ENCODE measurements around the gene PDLIM5.
"Not testable (repeated sequence)": the region's sequence is repeated elsewhere in the genome, so short reads cannot be mapped to it uniquely, and the experiment has no call there.

The PDLIM5 gene

DNA sequence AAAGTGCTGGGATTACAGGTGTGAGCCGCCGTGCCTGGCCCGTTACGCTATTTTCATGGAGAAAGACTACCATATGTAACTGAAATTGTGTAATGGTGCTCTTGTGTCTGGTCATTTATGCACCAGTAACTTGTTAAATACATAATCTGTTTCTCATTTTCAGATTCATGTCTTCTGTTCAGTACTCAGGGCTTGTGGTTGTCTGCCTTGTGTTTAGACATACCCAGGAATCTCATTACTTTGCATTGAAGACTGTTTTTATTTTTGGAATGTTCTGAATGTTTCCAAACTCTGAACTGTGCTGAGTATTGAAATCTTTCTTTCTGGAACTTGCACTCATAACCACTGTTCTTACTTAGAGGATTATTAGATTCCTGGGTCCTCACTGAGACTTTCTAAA is 52.8 kb downstream of the PDLIM5 start:
- DNase-seq = no peak

GRCh38 chr4:94506822-94507221 is 55.1 kb downstream of the PDLIM5 start:
- DNase-seq = no peak

DNA sequence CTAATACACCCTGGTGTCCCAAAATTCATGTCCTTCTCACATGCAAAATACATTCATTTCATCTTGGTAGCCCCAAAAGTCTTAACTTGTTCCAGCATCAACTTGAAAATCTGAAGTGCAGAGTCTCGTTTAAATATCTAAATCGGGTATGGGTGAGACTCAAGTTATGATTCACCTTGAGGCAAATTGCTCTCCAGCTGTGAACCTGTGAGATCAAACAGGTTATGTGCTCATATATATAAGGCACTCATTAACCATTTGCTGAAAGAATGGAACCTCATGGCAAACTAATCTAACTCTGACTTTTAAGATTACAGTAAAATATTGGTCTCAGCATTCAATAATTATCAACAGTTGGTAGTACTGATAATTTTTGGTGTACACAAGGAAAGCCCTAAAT is 55.5 kb downstream of the PDLIM5 start:
- DNase-seq = no peak

- no peak for DNase-seq
Observed at GRCh38 chr4:94507708-94508107, 56.0 kb downstream of the PDLIM5 start.

DNA sequence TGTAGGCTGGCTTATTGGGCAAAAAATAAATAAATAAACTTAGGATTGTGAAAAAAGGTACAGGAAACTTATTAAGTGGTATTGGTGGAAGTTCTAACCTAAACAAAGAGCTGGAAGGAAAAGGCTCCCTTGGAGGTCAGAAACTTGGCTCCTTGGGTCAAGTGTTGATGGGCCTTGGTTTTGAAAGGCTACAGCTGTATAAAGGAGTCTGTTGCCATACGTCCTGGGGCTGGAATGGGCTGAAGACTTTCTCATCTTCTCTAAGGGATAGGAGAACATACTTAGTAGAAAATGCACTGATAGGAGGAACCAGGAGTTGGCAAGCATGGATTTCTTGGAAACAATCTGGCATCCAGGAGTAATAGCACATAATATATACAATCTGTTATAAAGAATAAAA is 56.6 kb downstream of the PDLIM5 start:
- DNase-seq = no peak

GRCh38 chr4:94508806-94509205 is 57.1 kb downstream of the PDLIM5 start:
- no peak for DNase-seq

DNA sequence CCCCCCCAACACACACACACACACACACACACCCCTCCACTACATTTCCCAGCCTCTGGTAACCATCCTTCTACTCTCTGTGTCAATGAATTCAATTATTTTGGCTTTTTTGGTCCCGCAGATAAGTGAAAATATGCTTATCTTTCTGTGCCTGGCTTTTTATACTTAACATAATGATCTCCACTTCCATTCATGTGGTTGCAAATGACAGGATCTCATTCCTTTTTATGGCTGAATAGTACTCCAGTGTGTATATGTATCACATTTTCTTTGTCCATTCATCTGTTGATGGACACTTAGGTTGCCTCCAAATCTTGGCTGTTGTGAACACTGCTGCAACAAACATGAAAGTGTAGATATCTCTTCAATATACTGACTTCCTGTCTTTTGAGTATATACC is 59.8 kb downstream of the PDLIM5 start:
- DNase-seq = no peak

- not testable (repeated sequence) for DNase-seq
Observed at GRCh38 chr4:94513532-94513931, 61.8 kb downstream of the PDLIM5 start.

- DNase-seq = no peak
Observed at GRCh38 chr4:94515365-94515764, 63.6 kb downstream of the PDLIM5 start.

GRCh38 chr4:94516067-94516466 is 64.3 kb downstream of the PDLIM5 start:
- DNase-seq = no peak

- DNase-seq = no peak
Observed at GRCh38 chr4:94516999-94517398, 65.3 kb downstream of the PDLIM5 start.

DNA sequence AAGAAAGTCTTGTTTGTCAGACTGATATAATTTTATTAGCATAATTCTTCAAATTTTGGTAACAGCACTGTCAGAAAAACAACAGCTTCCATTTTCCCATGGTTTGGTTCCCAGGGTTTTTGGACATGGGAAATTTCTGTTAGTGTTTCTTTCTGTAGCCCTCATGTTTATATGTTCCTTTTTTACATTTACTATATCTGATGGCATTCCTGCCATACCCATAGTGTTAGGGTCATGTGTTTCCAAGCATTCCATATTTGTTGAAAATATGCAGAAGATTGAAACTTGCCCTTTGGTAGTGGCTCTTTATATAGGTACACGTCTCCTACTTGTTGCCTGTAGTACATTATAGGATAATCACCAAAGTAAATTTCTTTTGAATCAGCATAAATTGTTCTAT is 65.8 kb downstream of the PDLIM5 start:
- DNase-seq = no peak

- DNase-seq = no peak
Observed at GRCh38 chr4:94519019-94519418, 67.3 kb downstream of the PDLIM5 start.

GRCh38 chr4:94519925-94520789 is 68.4 kb downstream of the PDLIM5 start:
- DNase-seq = no peak

GRCh38 chr4:94523033-94523580 is 71.4 kb downstream of the PDLIM5 start:
- DNase-seq = no peak

- DNase-seq = no peak
Observed at GRCh38 chr4:94523617-94524016, 71.9 kb downstream of the PDLIM5 start.

- no peak for DNase-seq
Observed at GRCh38 chr4:94525993-94526728, 74.4 kb downstream of the PDLIM5 start.

DNA sequence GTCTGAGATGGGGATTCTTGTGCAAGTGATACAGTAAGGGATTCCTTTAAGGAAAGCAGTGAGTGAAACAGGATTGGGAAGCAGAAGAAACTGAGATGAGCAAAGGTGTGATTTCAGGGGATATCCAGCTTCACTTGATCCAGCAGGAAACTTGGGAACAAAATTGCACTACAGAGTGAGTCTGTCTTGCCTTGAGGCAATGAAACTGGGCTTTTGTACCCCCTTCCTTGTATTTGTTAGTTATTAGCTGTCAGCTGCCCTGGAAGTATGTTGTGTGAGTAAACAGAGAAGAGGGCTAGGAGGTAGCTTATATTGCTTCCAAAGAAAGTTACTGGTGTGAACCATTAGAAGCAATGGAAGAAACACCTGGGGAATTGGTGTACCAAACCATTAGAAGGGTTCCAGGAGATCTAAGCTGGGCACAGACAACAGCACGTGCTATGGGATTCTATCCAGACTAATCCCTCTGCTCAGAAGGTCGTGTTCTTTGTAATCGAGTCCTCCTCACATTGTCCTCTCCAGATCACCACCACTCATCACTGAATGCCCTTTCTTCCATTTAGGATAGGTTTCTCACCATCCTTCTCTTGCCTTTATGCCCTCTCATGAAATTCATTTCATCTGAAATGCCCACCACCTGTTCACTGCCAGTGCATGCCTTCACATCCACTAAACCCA is 76.0 kb downstream of the PDLIM5 start:
- DNase-seq = no peak

- DNase-seq = no peak
Observed at GRCh38 chr4:94528792-94529451, 77.2 kb downstream of the PDLIM5 start.

GRCh38 chr4:94530073-94530472 is 78.3 kb downstream of the PDLIM5 start:
- DNase-seq = no peak

- DNase-seq = no peak
Observed at GRCh38 chr4:94531991-94532789, 80.4 kb downstream of the PDLIM5 start.

Data from stimulated activated CD4-positive, alpha-beta T cell treated with anti-CD3 and anti-CD28 coated beads, Interleukin-12 subunit alpha, Interleukin-12 subunit beta, amount 100 ng/mL, for 4 hours (primary cell).